Endothelial cell of umbilical vein (primary cell): Measurements from ENCODE around the gene IDI1. TPM values are rescaled to one million over a fixed set of nuclear protein-coding genes. Genes with fewer than 3 reads are reported as not detected.

Experiments
- BruUV-seq: library from RNA; stranded (reverse); fragments of 400-500 nt; replicated peaks from 2 replicates; lab custom pipeline; 2021; lab: Mats Ljungman, UMichigan
- CTCF ChIA-PET: fragments of 300-600, 350-600 bp; sonication (Branson Sonifier 250); formaldehyde crosslinking; loops from one replicate; lab custom pipeline; 2021; ENCODE audit warnings: antibody characterized with exemption, inconsistent platforms; lab: Charles Lee
- POLR2A ChIA-PET: fragments of 300-600, 350-600 bp; sonication (Branson Sonifier 250); formaldehyde crosslinking; loops from one replicate; lab custom pipeline; 2021; ENCODE audit warnings: antibody characterized with exemption, inconsistent platforms; lab: Charles Lee
- DNase-seq: peaks from one replicate; pipeline ENCODE4 v3.0.0-alpha.2; 2011; ENCODE audit warnings: low read depth, low spot score
- FAIRE-seq: peaks from 2 replicates; lab custom pipeline; 2011; peaks lifted over from hg19 to GRCh38; lab: Jason Lieb, UNC
- H2AFZ ChIP-seq: 2 replicates; pipeline ENCODE4 v1.6.0; 2012; ENCODE audit warnings: low read depth, low read length, control low read depth, inconsistent platforms
- H3K27ac ChIP-seq: 2 replicates; pipeline ENCODE4 v1.5.1; 2011; ENCODE audit warnings: low read depth, mild to moderate bottlenecking, control low read depth, low read length, moderate library complexity; ENCODE audit not compliant: insufficient read depth
- H3K27me3 ChIP-seq, 2 experiments: 2 replicates each; pipeline versions ENCODE4 v1.6.0 to v1.6.1; 2011; ENCODE audit warnings: low read length in 2 of 2, mixed read lengths in 1 of 2; ENCODE audit not compliant: control insufficient read depth in 2 of 2, insufficient read depth in 2 of 2
- H3K36me3 ChIP-seq, 2 experiments: 2 replicates in 1 of 2; 3 replicates in 1 of 2; pipeline ENCODE4 v1.5.1; 2011; ENCODE audit warnings: low read length in 2 of 2, mild to moderate bottlenecking in 1 of 2, moderate library complexity in 1 of 2; ENCODE audit not compliant: control insufficient read depth in 2 of 2, insufficient read depth in 2 of 2; ENCODE audit errors: extremely low read depth in 1 of 2
- H3K4me1 ChIP-seq: 3 replicates; pipeline ENCODE4 v1.5.1; 2011; ENCODE audit warnings: mild to moderate bottlenecking, low read length; ENCODE audit not compliant: control insufficient read depth, insufficient read depth; ENCODE audit errors: extremely low read depth
- H3K4me2 ChIP-seq: 2 replicates; pipeline ENCODE4 v1.6.1; 2011; ENCODE audit warnings: low read length, control low read depth, mixed read lengths; ENCODE audit not compliant: insufficient read depth
- H3K4me3 ChIP-seq, 3 experiments: fragments of 200-600 bp in 1 of 3; sonication (generic), shearing (Covaris generic) in 1 of 3; replicated peaks in 1 of 3; 2 replicates each; pipeline ENCODE4 v1.5.1; 2011 to 2016; ENCODE audit warnings: control low read depth in 3 of 3, low read length in 3 of 3, mild to moderate bottlenecking in 2 of 3, inconsistent platforms in 1 of 3, low read depth in 1 of 3, moderate library complexity in 1 of 3; ENCODE audit not compliant: insufficient read depth in 1 of 3
- H3K79me2 ChIP-seq: 2 replicates; pipeline ENCODE4 v1.6.0; 2012; ENCODE audit warnings: low read length, inconsistent platforms; ENCODE audit not compliant: control insufficient read depth, insufficient read depth
- H3K9ac ChIP-seq: replicated peaks from 2 replicates; pipeline ENCODE3; 2011; ENCODE audit warnings: low read length, control low read depth; ENCODE audit not compliant: insufficient read depth; ENCODE audit errors: extremely low read depth
- H3K9me1 ChIP-seq: replicated peaks from 3 replicates; pipeline ENCODE4 v1.6.0; 2011; ENCODE audit warnings: mild to moderate bottlenecking, low read length; ENCODE audit not compliant: control insufficient read depth, insufficient read depth; ENCODE audit errors: extremely low read depth
- H3K9me3 ChIP-seq: replicated peaks from 2 replicates; pipeline ENCODE4 v1.5.1; 2012; ENCODE audit warnings: low read length, inconsistent platforms; ENCODE audit not compliant: control insufficient read depth, insufficient read depth
- H4K20me1 ChIP-seq: replicated peaks from 2 replicates; pipeline ENCODE3; 2011; ENCODE audit warnings: mild to moderate bottlenecking, low read length; ENCODE audit not compliant: control insufficient read depth, insufficient read depth; ENCODE audit errors: extremely low read depth
- EZH2 ChIP-seq: IDR thresholded peaks from 2 replicates; pipeline ENCODE4 v1.6.1; 2012; ENCODE audit warnings: borderline replicate concordance, low read depth, mild to moderate bottlenecking, moderate library complexity, low read length, inconsistent platforms; ENCODE audit not compliant: severe bottlenecking
- FOS ChIP-seq: IDR thresholded peaks from 2 replicates; pipeline ENCODE4 v1.6.1; 2011; ENCODE audit warnings: mild to moderate bottlenecking, low read length, moderate library complexity, borderline replicate concordance; ENCODE audit not compliant: insufficient read depth
- GATA2 ChIP-seq: IDR thresholded peaks from 2 replicates; pipeline ENCODE4 v1.7.0; 2011; ENCODE audit warnings: low read depth, mild to moderate bottlenecking, moderate library complexity, mixed read lengths, low read length; ENCODE audit not compliant: insufficient read length, insufficient read depth
- JUN ChIP-seq: IDR thresholded peaks from 2 replicates; pipeline ENCODE4 v1.6.1; 2011; ENCODE audit warnings: borderline replicate concordance, low read depth; ENCODE audit not compliant: insufficient read length, insufficient read depth
- MAX ChIP-seq: IDR thresholded peaks from 2 replicates; pipeline ENCODE4 v1.6.1; 2011; ENCODE audit not compliant: insufficient read depth, insufficient read length
- MYC ChIP-seq: IDR thresholded peaks from one replicate; pipeline ENCODE4 v1.6.1; 2011; ENCODE audit warnings: mild to moderate bottlenecking, low read depth, low read length
- POLR2A ChIP-seq: IDR thresholded peaks from 2 replicates; pipeline ENCODE4 v1.6.1; 2012; ENCODE audit warnings: low read depth, mild to moderate bottlenecking, control low read depth, low read length
- POLR2AphosphoS5 ChIP-seq: IDR thresholded peaks from 2 replicates; pipeline ENCODE4 v1.6.1; 2012; ENCODE audit warnings: low read depth, mild to moderate bottlenecking, control low read depth, low read length, moderate library complexity; ENCODE audit not compliant: insufficient read depth
- dilution Hi-C: fragments of 300-500 bp; cut with MboI; formaldehyde crosslinking; loops from one replicate; pipeline ENCODE4 v1.15.0; 2019; ENCODE audit warnings: low sequenced_read_pairs; ENCODE audit not compliant: extremely low pct_ligation_motif_present
- intact Hi-C: fragments of 100-400 bp; cut with micrococcal nuclease; formaldehyde crosslinking; loops from one replicate; pipeline ENCODE4 v1.10.0; 2022
- polyA plus RNA-seq, 4 experiments: library from polyadenylated mRNA; depleted of rRNA in 3 of 4; stranded (reverse) in 3 of 4; unstranded in 1 of 4; fragments of >200 nt; gene quantifications; 2 replicates each; pipeline versions ENCODE4 v1.2.1 to v1.2.3, GENCODE V29; 2011 to 2012; ENCODE audit warnings: missing spikeins in 1 of 4
- total RNA-seq: library from RNA; stranded (reverse); gene quantifications from 2 replicates; pipeline ENCODE4 v1.2.3, GENCODE V29; 2021
- TF ChIP-seq, protein P1 (sequence below), 2 donors: IDR thresholded peaks; 1 replicate in 1 of 2; 2 replicates in 1 of 2; pipeline ENCODE4 v1.5.1; 2011; ENCODE audit warnings: low read length in 2 of 2, mild to moderate bottlenecking in 2 of 2, moderate library complexity in 2 of 2, control low read depth in 1 of 2, inconsistent platforms in 1 of 2, low read depth in 1 of 2; ENCODE audit not compliant: insufficient read depth in 1 of 2; ENCODE audit errors: extremely low read depth in 1 of 2

Gene IDI1
- total and polyA plus RNA-seq, 2 donors (not counting 3 experiments of a cell fraction or from before 2014, with no cell fraction given), result 42.2 to 63.0 TPM

DNA sequence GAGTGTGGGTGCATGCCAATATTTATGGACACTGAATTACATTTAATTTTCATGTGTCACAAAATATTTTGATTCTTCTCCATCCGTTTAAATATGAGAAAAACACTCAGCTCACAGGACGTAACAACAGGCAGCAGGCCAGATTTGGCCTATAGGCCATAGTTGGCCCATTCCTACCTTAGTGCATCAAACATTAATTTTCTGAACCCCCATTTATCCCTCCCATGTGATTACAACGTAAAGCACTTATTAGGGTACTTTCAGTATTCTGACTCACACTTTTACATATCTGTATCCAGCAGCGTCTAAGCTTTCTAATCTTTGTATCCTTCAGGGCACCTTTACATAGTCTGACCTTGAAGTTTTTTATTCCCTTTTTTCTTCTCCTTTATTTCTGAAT is 4.0 kb downstream of the IDI1 start:
- TF ChIP-seq FOS (no peak), POLR2AphosphoS5 (no peak), POLR2A (no peak), MAX (no peak), EZH2 (no peak), GATA2 (no peak), MYC (no peak), JUN (no peak)
- TF ChIP-seq, protein P1, sequence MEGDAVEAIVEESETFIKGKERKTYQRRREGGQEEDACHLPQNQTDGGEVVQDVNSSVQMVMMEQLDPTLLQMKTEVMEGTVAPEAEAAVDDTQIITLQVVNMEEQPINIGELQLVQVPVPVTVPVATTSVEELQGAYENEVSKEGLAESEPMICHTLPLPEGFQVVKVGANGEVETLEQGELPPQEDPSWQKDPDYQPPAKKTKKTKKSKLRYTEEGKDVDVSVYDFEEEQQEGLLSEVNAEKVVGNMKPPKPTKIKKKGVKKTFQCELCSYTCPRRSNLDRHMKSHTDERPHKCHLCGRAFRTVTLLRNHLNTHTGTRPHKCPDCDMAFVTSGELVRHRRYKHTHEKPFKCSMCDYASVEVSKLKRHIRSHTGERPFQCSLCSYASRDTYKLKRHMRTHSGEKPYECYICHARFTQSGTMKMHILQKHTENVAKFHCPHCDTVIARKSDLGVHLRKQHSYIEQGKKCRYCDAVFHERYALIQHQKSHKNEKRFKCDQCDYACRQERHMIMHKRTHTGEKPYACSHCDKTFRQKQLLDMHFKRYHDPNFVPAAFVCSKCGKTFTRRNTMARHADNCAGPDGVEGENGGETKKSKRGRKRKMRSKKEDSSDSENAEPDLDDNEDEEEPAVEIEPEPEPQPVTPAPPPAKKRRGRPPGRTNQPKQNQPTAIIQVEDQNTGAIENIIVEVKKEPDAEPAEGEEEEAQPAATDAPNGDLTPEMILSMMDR (IDR thresholded peaks at IDR 0.05; ENCODE audit: extremely low read depth in 1 of 2, insufficient read depth in 1 of 2, low read depth in 1 of 2, low read length in 2 of 2), result no peak
- Histone ChIP-seq H3K27me3 (no peaks in the 10 kb centered on the region), H3K4me2 (peak overlapping the region; percentile 72), H3K36me3 (peaks cover 7 to 15% of the 10 kb centered on the region in 2 experiments), H3K9me1 (no peaks in the 10 kb centered on the region), H2AFZ (no peak overlapping the region), H4K20me1 (no peaks in the 10 kb centered on the region), H3K4me1 (peaks cover 33% of the 10 kb centered on the region), H3K4me3 (peak overlapping the region in 1 of 3 experiments; percentile 4), H3K9me3 (no peaks in the 10 kb centered on the region), H3K79me2 (peaks cover 51% of the 10 kb centered on the region), H3K27ac (no peak overlapping the region), H3K9ac (no peak overlapping the region)
- FAIRE-seq (no peak), DNase-seq (no peak)
- intact Hi-C loops, result loop anchor here (5.0 kb wide), 1 partner anchor 58 kb away; the partner anchor contains the start of gene GTPBP4
- dilution Hi-C loops, result no loop called here
- CTCF ChIA-PET, result interaction anchor here (1.1 to 2.3 kb wide), 3 partner anchors 11 to 1998 kb away, joined by 3 to 9 read pairs (median 3); partner anchors contain the start of gene WDR37
- POLR2A ChIA-PET, result no interaction called here
- no TSS peak for BruUV-seq
